ENCODE results near the gene CD63.

CD63 gene

GRCh38 chr12:55739025-55739378 is 10.2 kb upstream of the CD63 start:
- no peak for DNase-seq (ENCODE audit: low spot score)

- peak; percentile 91 for DNase-seq (ENCODE audit: low spot score)
These were observed 9.6 kb upstream of the CD63 start for GRCh38 chr12:55738123-55739024.

GRCh38 chr12:55737581-55738122 is 8.8 kb upstream of the CD63 start:
- no peak for DNase-seq (ENCODE audit: low spot score)

GRCh38 chr12:55736780-55737580 is 8.2 kb upstream of the CD63 start:
- peak; percentile 76 for DNase-seq (ENCODE audit: low spot score)

- DNase-seq (ENCODE audit: low spot score), result no peak
These were observed 7.3 kb upstream of the CD63 start for GRCh38 chr12:55736076-55736475.

GRCh38 chr12:55734595-55734994 is 5.8 kb upstream of the CD63 start:
- DNase-seq (ENCODE audit: low spot score), result no peak

GRCh38 chr12:55733858-55734257 is 5.0 kb upstream of the CD63 start:
- DNase-seq (ENCODE audit: low spot score), result no peak

GRCh38 chr12:55733021-55733555 is 4.3 kb upstream of the CD63 start:
- no peak for DNase-seq (ENCODE audit: low spot score)

GRCh38 chr12:55732288-55732687 is 3.5 kb upstream of the CD63 start:
- no peak for DNase-seq (ENCODE audit: low spot score)

GRCh38 chr12:55729819-55730818 is 1.3 kb upstream of the CD63 start:
- DNase-seq (ENCODE audit: low spot score), result peak; percentile 90

GRCh38 chr12:55728186-55728938 is 447 bp downstream of the CD63 start:
- peak; percentile 69 for DNase-seq (ENCODE audit: low spot score)

- no peak for DNase-seq (ENCODE audit: low spot score)
These were observed 1.1 kb downstream of the CD63 start for GRCh38 chr12:55727643-55728185.

- DNase-seq (ENCODE audit: low spot score), result no peak
These were observed 1.8 kb downstream of the CD63 start for GRCh38 chr12:55726971-55727370.

GRCh38 chr12:55725556-55725955 is 3.3 kb downstream of the CD63 start:
- DNase-seq (ENCODE audit: low spot score), result no peak

- DNase-seq (ENCODE audit: low spot score), result no peak
These were observed 3.9 kb downstream of the CD63 start for GRCh38 chr12:55724940-55725309.

- peak; percentile 85 for DNase-seq (ENCODE audit: low spot score)
These were observed 4.4 kb downstream of the CD63 start for GRCh38 chr12:55724226-55724939.

- no peak for DNase-seq (ENCODE audit: low spot score)
These were observed 5.1 kb downstream of the CD63 start for GRCh38 chr12:55723516-55724225.

- DNase-seq (ENCODE audit: low spot score), result no peak
These were observed 5.9 kb downstream of the CD63 start for GRCh38 chr12:55722948-55723347.

GRCh38 chr12:55721601-55722213 is 7.1 kb downstream of the CD63 start:
- no peak for DNase-seq (ENCODE audit: low spot score)

Data from Ammon's horn (tissue), 1 donor.